Fibroblast of pulmonary artery (primary cell): ENCODE data around the gene SLC12A1.

ENCODE experiments used
- DNase-seq: peaks from one replicate; pipeline ENCODE4 v3.0.0-alpha.2; 2010; ENCODE audit warnings: low read depth
- H3K4me3 ChIP-seq: replicated peaks from 2 replicates; pipeline ENCODE4 v1.5.1; 2011; ENCODE audit warnings: low read depth, mild to moderate bottlenecking, control low read depth, low read length, moderate library complexity
- CTCF ChIP-seq: IDR thresholded peaks from 2 replicates; pipeline ENCODE4 v1.5.1; 2011; ENCODE audit warnings: mild to moderate bottlenecking, control low read depth, low read length, inconsistent platforms; ENCODE audit errors: missing control alignments

The SLC12A1 gene

GRCh38 chr15:48205981-48206380 lies at the start of gene SLC12A1:
Gene SLC12A1 (plus strand): TSS chr15:48206302. CDS start chr15:48207720, 1,418 bp downstream.
- TF ChIP-seq CTCF: no peak
- DNase-seq: no peak
- H3K4me3 ChIP-seq: no peak within 1 kb of the TSS

- no peak overlapping the region for H3K4me3 ChIP-seq
- TF ChIP-seq CTCF: no peak
- no peak for DNase-seq
Observed at GRCh38 chr15:48168616-48169015, 37.5 kb upstream of the SLC12A1 start.

- no peak overlapping the region for H3K4me3 ChIP-seq
- TF ChIP-seq CTCF: no peak
- DNase-seq: no peak
Observed at GRCh38 chr15:48170981-48171380, 35.1 kb upstream of the SLC12A1 start.

- no peak overlapping the region for H3K4me3 ChIP-seq
- DNase-seq: no peak
- no peak for TF ChIP-seq CTCF
Observed at GRCh38 chr15:48175126-48175525, 31.0 kb upstream of the SLC12A1 start.

- no peak for DNase-seq
- no peak overlapping the region for H3K4me3 ChIP-seq
- TF ChIP-seq CTCF: no peak
Observed at GRCh38 chr15:48176112-48176511, 30.0 kb upstream of the SLC12A1 start.

GRCh38 chr15:48176957-48177356 lies 29.1 kb upstream of the SLC12A1 start:
- TF ChIP-seq CTCF: no peak
- H3K4me3 ChIP-seq: no peak overlapping the region
- no peak for DNase-seq

- no peak for TF ChIP-seq CTCF
- H3K4me3 ChIP-seq: peak overlapping the region; percentile 51
- DNase-seq: peak; percentile 45
Observed at GRCh38 chr15:48177383-48177765, 28.7 kb upstream of the SLC12A1 start.
